Stimulated activated CD8-positive, alpha-beta memory T cell treated with anti-CD3 and anti-CD28 coated beads, Interleukin-4, amount 100 ng/mL, for 4 hours (primary cell): ENCODE data around the gene SCN1A.
"Not testable (repeated sequence)": the region's sequence is repeated elsewhere in the genome, so short reads cannot be mapped to it uniquely, and the experiment has no call there.

Experiments
- DNase-seq, 2 donors: peaks; one replicate each; pipeline ENCODE4 v3.0.0-alpha.2; 2020; ENCODE audit warnings: low read depth in 2 of 2, low spot score in 1 of 2

Gene SCN1A

DNA sequence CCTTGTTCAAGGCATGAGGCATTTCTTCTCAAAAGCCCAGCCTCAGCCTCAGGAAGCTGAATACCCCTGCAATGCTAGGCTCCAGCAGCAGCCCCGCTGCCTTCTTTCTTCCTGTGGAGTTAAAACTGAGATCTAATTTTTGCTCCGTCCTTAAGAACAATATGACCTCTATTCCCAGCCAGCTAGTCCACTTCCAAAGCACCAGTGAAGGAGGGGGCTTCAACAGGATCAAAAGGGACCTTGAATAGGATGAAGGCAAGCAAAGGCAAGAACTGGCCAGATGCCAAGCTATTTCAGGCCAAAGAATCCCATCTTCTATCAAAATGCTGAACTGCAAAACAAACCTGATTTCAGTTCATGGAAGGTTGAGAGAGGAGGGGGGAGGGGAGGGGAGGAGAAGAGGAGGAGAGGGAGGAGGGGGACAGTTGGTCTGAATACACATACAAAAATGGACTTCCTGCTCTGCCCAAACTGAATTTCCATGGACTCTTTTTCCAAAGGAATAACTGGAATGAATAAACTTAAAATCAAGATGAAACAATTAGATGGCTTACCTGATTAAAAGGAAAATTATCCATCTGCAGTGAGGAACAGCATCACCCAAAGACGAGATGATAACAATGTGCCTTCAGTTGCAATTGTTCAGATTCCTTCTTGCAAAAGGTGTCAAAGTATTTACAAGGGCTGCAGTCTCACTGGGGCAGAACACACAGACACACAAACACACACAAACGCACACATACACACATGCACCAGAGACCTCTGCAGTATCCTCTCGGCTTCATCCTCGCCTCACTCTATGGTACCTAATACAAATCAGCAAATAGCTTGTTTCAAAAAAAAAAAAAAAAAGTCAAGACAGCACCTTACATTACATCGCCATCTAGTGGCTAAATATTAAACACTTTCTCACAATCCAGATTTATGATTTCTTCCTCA is at the start of gene SCN1A:
Gene SCN1A (minus strand): TSS at position 804 of the 939 bp plus-strand sequence. CDS start 54,399 bp downstream, outside the sequence.
- DNase-seq, result no peak

- no peak for DNase-seq
These were observed 45.4 kb upstream of the SCN1A start for GRCh38 chr2:166173263-166173662.

- no peak for DNase-seq
These were observed 43.4 kb upstream of the SCN1A start for GRCh38 chr2:166171216-166171615.

GRCh38 chr2:166170356-166170755 is 42.5 kb upstream of the SCN1A start:
- DNase-seq, result no peak

DNA sequence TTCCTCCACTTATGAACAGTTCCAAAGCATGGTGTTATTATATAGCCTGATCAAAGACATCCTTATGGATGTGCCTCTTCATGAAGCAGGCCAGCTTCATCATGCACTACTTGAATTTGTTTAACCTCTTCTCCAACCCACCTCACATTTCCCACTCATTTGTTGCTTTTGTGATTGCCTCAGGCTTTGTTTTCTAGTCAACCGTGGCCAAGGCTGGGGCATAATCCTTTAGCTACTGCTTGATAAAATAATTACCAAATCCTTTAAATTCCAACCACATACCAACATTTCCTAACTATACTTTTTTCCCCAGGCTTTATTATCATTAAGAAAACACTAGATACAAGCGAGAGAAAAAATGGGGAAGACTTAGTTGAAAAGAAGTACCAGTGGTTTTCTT is 39.6 kb upstream of the SCN1A start:
- DNase-seq, result no peak

DNA sequence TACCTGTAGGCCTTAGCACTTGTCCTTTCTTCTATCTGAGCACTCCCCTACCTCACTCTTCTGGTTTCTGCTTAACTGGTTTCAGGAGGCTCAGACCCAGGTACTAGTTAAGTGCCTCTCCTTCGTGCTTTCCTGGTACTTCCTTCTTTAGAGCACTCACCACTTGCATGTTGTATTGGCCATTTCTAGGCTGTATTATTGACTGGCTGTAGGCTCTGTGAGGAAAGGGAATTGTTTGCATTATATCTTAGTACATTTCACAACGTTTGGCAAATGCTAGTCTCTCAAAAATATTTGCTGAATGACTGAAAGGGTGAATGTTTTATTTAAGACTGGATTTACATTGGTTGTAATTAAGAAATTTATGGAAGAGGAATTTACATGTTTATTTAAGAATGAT is 36.0 kb upstream of the SCN1A start:
- DNase-seq, result no peak

DNA sequence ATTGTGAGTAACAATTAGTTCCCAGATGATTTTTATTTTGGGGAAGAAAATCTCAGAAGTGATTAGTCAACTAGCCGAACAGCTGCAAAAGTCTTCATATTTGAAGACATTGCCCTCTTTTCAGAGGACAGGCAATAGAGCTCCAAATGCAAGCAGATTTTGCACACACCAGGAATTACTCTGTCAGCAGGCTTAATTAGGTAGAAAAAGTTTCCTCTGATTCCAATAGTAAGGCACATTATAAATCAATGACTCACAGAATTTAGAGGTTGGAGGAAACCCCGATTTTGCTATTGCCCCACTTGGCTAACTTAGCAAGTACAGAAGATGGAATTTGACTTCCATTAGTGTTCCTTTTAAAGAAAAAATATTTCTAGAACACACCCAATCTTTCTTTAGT is 30.7 kb upstream of the SCN1A start:
- no peak for DNase-seq

DNA sequence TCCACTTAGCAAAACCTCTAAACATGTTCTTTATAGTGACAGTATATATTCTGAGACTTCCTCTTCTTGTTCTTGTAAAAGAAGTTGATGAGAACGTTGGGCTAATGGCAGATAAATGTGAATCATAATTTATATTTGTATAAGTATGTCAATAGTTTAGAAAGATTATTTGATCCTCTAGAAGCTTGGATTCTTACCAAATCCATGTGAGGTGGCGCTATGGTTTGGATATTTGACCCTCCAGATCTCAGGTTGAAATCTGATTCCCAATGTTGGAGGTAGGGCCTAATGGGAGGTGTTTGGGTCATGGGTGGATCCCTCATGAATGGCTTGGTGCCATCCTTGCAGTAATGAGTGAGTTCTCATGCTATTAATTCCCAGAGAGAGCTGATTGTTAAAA is 29.8 kb upstream of the SCN1A start:
- no peak for DNase-seq

DNA sequence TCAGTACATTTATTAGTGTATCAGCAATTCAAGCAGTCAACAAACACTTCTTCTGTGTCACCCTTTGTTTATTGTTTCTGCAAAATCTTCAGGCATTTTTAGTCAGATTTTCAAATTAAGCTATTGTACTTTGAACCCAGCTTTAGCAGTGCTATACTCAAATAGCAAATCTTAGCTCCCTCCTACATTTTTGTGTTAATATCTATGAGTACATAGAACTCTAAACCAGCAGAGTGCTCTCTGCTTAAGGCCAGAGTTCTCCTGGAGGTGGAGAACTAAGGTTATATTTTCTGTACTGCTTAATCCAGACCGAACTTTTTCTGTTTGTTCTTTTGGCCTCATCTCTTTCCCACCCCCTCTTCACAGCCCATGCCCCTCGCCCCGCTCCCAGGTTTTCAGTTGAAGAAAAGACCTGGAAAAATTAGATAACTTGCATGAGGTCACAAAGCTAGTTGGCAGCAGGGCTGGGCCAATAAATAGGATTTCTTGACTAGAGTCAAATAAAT is 29.2 kb upstream of the SCN1A start:
- no peak for DNase-seq

DNA sequence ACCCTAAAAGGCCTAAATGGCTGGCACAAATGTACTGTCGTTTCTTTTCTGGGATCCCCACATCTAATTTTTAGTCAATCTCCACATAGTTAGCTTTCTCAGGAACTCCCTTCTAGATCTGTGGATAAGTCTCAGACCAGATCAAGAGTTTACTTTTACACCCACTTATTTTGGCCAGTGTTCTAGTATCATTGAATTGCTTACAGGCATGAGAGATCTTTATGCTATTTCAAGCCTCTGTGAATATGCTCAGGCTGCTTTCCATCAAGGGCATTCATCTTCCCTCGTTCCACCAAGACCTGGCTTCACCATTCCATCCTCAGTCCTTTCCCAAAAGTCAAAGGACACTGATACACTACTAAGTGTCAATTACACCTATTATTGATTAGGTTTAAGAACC is 27.8 kb upstream of the SCN1A start:
- no peak for DNase-seq

DNA sequence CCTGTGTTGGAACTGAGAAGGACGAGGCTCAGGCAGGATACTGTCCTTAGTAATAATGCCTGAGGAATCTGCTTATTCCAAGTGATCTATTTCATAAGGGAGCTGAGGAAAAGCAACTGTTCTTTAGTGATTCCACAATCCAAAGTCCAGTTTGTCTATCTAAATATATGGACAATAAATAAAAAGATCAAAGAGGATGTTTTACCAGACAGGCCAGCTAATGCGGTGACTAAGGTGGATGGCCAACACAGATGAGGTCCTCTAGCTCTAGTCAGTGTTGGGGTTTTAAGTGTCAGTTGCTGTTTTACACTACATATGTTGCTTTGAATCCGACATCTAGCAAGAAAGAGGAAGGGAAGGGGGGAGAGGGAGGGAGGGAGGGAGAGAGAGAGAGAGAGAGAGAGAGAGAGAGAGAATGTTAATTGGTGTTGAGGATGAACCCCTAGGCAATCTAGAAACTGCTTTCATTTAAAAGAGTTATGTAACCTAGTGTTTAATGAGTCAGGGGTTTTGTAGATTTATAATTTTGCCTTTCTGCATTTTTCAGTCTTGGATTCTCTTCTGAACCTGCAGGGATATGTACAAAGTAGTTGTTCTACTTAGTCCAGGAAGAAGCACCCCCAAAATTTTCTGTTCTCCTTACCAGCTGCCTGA is 27.0 kb upstream of the SCN1A start:
- no peak for DNase-seq

DNA sequence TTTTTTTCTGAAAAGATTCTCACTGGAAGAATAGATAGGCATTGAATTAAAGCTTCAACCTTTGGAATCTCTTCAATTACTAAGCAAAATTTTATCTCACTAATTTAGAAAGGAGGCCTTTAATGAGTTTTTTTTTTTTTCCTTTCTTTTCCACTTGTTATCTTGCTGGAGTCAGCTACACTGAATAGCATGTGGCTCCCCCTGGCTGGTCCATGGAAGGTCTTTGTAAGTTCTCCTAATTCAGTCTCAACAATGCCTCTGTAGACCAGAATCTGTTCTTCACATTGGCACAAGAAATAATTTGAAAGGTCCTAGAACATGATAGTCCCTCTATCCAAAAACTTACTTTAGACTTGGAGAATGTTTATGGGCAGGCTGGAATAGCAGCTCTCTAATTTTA is 24.2 kb upstream of the SCN1A start:
- no peak for DNase-seq

DNA sequence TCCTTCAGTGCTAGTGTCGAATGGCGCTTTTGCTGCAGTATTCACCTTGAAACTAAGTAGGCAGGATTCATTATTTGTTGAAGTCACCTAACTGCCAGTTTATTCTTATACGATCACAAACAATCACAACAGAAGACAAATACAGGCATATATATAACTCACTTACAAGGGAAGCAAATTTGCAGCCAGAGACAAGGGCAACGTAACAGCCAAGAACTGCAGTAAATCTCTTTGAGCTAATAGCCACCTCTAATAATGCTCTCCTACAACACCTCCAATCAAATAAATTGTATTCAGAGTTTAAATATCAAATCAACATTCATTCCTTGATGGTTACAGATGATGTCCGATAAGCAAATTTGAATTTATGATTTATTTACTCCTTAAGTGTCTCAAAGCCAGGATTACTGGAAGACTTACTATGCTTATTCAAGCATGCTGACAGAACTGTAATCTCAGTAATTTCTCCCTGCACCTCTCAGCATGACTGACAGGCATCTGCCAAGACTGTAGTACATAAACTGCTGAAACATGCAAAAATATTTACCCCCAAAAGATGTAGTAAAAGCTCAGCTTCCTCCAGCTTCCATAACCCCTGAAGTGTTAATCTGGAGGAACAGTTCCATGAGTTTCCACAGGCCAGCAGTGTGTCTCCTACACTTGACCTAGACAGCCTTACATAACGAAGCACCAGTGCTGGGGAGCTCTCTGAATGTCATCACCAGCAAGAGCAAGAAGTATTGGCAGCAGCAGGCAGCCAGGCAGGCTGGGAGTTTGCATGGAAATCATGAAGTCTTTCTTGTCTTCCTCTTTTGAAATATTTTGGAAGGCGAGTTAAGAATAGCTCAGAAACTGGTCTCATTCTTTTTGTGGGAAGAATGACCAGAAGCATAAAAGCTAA is 20.9 kb upstream of the SCN1A start:
- no peak for DNase-seq

DNA sequence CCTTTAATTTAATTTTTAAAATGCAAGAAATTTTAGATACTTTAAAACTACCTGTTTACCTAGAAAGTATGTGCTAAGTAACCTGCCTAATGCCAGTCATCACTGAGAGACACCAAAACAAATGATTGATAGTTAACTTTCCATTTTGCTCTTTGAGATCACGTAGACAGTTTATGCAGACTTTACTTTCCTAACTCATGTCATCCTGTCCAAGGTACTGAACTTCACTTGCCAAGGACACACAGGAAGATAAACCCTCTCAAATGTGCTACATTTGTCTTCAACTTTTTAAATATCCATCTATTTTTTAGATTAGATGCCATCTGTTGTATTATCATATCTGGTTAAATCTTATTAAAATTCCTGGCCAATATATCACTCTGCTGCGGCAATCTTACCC is 20.1 kb upstream of the SCN1A start:
- no peak for DNase-seq

DNA sequence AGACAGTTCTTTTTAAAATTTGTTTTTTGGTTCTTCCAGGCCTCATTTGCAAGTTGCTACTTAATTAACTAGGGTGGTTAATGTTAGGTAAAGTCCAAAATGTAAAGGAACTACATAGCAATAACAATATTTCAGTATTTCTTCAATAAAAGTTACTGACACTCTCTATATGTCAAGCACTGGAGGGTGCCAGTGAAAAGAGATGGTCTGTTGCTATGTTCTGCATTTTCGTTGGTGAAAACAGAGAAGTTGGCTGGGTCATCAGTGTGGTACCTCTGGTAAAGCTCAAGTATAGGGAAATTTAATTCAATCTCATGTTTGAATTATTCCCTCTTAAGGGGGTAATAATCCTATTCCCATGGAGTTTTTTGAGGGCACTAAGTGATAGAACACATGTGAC is 16.3 kb upstream of the SCN1A start:
- no peak for DNase-seq

- DNase-seq, result no peak
These were observed 13.1 kb upstream of the SCN1A start for GRCh38 chr2:166140932-166141331.

DNA sequence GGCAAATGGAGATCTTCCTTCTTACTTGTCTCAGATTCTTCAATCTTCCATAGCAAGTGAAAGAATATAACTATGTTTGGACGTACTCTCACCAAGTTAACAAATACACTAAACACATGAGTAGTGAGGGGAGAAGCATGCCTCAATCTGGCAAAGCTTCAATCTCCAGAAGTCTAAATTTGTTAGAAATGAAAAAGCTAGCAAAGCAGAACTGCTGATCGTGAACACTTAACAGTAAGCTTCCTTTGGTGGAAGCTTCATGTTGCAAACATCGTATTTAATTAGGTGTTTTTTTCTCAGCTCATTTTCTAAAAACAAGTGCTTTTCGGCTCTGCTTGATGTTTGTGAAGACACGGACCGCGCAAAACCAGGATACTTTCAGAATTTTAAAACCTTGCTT is 12.7 kb upstream of the SCN1A start:
- DNase-seq, result no peak

GRCh38 chr2:166139479-166139878 is 11.7 kb upstream of the SCN1A start:
- not testable (repeated sequence) for DNase-seq

DNA sequence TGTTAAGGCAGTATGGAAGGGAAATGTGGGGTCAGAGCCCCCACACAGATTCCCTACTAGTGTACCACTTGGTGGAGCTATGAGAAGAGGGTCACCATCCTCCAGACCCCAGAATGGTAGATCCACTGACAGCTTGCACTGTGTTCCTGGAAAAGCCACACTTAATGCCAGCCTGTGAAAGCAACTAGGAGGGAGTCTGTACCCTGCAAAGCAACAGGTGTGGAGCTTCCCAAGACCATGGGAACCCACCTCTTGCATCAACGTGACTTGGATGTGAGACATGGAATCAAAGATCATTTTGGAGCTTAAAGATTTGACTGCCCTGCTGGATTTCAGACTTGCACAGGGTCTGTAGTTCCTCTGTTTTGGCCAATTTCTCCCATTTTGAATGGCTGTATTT is 10.8 kb upstream of the SCN1A start:
- no peak for DNase-seq

DNA sequence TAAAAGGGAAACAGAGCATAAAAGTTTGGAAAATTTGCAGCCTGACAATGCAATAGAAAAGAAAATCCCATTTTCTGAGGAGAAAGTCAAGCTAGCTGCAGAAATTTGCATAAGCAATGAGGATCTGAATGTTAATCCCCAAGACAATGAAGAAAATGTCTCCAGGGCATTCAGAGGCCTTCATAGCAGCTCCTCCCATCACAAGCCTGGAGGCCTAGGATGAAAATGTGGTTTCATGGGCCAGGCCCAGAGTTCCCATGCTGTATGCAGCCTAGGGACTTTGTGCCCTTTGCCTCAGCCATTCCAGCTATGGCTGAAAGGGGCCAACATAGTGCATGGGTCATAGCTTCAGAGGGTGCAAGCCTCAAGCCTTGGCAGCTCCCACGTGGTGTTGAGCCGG is 10.3 kb upstream of the SCN1A start:
- DNase-seq, result no peak

DNA sequence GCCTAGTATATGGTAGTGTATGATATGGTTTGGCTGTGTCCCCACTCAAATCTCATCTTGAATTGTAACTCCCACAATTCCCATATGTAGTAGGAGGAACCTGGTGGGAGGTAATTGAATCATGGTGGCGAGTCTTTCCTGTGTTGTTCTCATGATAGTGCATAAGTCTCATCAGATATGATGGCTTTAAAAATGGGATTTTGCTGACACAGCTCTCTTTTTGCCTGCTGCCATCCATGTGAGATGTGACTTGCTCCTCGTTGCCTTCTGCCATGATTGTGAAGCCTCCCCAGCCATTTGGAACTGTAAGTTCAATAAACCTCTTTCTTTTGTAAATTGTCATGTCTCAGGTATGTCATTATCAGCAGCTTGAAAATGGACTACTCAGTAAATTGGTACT is 9.5 kb upstream of the SCN1A start:
- no peak for DNase-seq
